GM21576 (cell line): ENCODE measurements around the gene CSH2.
"Not testable (repeated sequence)": the region's sequence is repeated elsewhere in the genome, so short reads cannot be mapped to it uniquely, and the experiment has no call there.

ENCODE experiments used
- ATAC-seq: cut with Tn5 transposase; IDR thresholded peaks from one replicate; pipeline ENCODE4 v1.9.1; 2021; ENCODE audit warnings: mild to moderate bottlenecking, moderate library complexity; ENCODE audit not compliant: unreplicated experiment

CSH2 gene

DNA sequence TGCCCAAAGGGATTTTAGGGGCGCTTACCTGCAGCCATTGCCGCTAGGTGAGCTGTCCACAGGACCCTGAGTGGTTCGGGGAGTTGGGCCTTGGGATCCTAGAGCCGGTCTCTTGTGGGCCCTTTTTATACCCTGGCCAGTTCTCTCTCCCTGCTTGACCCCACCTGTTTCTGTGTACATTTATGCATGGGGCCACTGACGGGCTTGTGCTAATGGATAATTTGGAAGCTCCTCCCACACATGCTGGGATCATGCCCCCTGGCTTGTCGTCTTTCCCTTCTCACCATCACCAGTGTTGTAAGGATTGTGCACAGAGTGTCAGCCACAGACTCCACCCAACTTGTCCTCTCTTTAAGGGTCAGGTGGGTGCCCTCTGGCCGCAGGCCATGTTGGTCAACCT lies at the start of gene CSH2:
Gene CSH2 (minus strand): TSS at position 101 of the 400 bp plus-strand sequence. CDS start 63 bp downstream, at position 38.
- ATAC-seq: not testable (repeated sequence)

DNA sequence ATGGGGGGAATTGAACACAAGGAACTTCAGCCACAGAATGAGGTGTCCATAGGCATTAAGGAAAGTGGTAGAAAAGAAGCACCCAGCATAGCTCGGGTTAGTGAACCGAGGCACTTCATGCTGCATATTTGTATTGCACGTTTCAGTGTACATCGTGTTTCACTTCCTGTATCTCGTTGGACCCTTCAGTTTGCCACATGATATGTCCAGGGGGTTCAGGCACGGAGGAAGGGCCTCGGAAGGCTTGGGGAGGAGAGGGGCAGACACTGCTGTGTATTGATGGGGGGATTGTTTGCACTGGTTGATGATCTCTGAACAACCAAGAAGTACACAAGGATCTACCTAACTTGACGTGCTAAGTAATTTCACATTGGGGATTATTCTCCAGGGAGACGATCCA lies 48.9 kb upstream of the CSH2 start:
- peak; percentile 46 for ATAC-seq

DNA sequence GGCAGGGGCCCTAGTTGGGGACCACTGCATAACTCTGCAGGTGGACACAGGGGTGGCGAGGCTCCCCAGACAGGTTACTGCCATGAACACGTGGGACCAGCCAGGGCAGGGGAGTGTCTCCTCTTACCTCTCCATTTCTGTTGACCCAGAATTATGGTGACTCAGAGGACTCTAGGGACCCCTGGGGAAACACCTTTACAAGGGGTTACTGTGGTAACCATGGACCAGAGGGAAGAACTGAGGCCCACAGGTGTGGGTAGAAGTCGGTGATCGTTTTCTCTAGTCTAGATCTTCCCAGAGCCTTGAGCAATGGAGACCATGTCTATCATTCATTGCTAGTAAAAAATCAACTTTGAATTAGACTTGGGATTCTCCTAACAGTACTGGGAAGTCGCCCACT lies 47.3 kb upstream of the CSH2 start:
- ATAC-seq: not testable (repeated sequence)

DNA sequence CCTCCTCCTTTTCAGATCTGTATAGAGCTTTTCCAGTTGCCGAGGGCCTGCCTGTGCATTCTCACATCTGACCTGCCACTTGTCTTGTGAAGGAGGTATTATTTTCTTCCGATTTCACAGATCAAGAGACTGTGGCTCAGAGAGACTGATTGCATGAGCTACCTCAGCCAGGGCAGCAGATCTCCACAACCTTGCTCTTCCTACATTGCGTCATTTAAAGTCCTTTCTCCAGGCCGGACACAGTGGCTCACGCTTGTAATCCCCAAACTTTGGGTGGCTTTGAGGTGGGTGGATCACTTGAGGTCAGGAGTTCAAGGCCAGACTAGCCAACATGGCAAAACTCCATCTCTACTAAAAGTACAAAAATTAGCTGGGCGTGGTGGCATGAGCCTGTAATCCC lies 46.6 kb upstream of the CSH2 start:
- ATAC-seq: not testable (repeated sequence)

DNA sequence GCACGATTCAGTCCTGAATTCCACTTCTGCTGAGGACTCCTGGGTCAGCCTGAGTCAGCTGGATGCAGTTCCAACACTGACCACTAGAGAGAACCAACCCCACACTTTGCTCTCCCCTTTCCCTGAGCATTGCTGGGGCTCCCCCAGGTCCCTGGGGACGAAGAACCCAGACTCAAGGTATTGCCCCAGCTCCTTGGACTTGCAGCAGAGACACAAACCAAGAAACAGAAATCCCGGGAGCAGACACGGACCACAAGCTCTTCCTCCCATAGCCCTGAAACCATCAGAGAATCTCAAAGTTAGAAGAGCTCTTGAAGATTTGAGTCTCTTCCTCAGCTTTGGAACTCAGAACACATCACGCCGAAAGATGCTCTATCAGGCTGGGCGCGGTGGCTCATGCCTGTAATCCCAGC lies 45.8 kb upstream of the CSH2 start:
- ATAC-seq: peak; percentile 67

DNA sequence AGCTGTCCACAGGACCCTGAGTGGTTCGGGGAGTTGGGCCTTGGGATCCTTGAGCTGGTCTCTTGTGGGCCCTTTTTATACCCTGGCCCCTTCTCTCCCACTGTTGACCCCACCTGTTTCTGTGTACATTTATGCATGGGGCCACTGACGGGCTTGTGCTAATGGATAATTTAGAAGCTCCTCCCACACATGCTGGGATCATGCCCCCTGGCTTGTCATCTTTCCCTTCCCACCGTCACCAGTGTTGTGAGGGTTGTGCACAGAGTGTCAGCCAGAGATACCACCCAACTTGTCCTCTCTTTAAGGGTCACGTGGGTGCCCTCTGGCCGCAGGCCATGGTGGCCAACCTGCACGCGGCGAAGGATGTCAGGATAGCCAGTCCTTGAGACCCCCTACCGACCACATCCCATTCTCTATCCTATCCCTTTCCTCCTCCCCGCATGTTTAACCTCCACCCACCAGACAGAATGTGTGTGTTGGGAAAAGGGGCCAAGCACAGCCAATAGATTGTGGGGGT lies 45.4 kb upstream of the CSH2 start, which contains the start of gene GH1:
Gene GH1 (minus strand): TSS at position 51 of the 517 bp plus-strand sequence. CDS start 63 bp downstream, outside the sequence.
- not testable (repeated sequence) for ATAC-seq

DNA sequence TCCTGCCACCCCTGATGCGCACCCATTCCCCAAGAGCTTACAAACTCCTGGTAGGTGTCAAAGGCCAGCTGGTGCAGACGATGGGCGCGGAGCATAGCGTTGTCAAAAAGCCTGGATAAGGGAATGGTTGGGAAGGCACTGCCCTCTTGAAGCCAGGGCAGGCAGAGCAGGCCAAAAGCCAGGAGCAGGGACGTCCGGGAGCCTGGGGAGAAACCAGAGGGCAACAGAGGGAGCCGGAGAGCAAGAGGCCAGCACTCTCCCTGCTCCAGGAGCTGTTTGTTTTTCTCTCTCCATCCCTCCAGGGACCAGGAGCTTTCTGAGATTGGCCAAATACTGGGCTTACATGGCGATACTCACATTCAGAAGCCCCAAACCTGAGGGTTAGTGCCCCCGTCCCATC lies 44.8 kb upstream of the CSH2 start:
- no peak for ATAC-seq

DNA sequence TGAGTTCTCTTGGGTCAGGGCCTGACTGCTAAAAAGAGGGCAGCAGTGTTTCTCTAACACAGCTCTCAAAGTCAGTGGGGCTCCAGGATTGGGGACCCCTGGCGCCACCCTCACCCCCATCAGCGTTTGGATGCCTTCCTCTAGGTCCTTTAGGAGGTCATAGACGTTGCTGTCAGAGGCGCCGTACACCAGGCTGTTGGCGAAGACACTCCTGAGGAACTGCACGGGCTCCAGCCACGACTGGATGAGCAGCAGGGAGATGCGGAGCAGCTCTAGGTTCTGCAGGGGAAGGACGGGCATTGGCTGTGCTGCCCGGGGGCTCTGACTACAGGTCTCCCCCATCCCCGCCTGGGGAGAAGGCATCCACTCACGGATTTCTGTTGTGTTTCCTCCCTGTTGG lies 44.2 kb upstream of the CSH2 start:
- ATAC-seq: no peak

DNA sequence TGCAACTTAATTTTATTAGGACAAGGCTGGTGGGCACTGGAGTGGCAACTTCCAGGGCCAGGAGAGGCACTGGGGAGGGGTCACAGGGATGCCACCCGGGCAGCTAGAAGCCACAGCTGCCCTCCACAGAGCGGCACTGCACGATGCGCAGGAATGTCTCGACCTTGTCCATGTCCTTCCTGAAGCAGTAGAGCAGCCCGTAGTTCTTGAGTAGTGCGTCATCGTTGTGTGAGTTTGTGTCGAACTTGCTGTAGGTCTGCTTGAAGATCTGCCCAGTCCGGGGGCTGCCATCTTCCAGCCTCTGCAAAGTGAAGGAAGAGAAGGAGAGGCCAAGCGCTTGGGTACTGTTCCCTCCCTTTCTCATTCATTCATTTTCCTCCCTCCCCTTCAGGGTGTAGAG lies 43.7 kb upstream of the CSH2 start:
- ATAC-seq: not testable (repeated sequence)

DNA sequence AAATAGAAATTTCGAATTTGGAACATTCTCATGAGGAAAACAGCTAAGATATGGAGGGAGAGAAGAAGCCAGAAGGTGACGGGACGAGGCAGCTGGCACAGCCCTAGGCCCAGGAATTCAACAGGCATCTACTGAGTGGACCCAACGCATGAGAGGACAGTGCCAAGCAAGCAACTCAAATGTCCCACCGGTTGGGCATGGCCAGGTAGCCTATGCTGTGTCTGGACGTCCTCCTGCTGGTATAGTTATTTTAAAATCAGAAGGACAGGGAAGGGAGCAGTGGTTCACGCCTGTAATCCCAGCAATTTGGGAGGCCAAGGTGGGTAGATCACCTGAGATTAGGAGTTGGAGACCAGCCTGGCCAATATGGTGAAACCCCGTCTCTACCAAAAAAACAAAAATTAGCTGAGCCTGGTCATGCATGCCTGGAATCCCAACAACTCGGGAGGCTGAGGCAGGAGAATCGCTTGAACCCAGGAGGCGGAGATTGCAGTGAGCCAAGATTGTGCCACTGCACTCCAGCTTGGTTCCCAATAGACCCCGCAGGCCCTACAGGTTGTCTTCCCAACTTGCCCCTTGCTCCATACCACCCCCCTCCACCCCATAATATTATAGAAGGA lies 43.2 kb upstream of the CSH2 start:
- no peak for ATAC-seq

DNA sequence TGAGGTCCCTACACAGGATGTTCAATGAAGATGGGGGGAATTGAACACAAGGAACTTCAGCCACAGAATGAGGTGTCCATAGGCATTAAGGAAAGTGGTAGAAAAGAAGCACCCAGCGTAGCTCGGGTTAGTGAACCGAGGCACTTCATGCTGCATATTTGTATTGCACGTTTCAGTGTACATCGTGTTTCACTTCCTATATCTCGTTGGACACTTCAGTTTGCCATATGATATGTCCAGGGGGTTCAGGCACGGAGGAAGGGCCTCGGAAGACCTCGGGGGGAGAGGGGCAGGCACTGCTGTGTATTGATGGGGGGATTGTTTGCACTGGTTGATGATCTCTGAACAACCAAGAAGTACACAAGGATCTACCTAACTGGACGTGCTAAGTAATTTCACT lies 42.3 kb upstream of the CSH2 start:
- ATAC-seq: not testable (repeated sequence)

DNA sequence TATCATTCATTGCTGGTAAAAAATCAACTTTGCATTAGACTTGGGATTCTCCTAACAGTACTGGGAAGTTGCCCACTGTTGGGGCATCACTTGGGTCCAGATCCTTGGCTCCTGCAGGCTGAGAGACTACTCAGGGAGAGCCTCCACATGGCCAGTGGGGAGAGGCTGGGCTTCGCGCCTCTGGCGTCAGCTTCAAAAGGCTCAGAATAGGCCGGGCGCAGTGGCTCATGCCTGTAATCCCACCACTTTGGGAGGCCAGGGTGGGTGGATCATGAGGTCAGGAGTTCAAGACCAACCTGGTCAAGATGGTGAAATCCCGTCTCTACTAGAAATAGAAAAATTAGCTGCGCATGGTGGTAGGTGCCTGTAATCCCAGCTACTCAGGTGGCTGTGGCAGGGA lies 41.0 kb upstream of the CSH2 start:
- no peak for ATAC-seq

DNA sequence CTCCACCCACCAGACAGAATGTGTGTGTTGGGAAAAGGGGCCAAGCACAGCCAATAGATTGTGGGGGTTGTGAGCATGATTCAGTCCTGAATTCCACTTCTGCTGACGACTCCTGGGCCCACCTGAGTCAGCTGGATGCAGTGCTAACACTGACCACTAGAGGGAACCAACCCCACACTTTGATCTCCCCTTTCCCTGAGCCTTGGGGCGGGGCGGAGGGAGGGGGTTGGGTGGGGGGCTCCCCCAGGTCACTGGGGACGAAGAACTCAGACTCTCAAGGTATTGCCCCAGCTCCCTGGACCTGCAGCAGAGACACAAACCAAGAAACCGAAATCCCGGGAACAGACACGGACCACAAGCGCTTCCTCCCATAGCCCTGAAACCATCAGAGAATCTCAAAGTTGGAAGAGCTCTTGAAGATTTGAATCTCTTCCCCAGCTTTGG lies 38.2 kb upstream of the CSH2 start:
- no peak for ATAC-seq

DNA sequence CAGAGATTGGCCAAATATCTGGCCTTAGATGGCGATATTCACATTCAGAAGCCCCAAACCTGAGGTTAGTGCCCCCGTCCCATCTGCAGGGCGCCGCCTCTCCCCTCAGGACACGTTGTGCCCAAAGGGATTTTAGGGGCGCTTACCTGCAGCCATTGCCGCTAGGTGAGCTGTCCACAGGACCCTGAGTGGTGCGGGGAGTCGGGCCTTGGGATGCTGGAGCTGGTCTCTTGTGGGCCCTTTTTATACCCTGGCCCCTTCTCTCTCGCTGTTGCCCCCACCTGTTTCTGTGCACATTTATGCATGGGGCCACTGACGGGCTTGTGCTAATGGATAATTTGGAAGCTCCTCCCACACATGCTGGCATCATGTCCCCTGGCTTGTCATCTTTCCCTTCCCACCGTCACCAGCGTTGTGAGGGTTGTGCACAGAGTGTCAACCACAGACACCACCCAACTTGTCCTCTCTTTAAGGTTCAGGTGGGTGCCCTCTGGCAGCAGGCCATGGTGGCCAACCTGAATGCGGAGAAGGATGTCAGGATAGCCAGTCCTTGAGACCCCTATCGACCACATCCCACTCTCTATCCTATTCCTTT lies 37.7 kb upstream of the CSH2 start, which contains the start of gene CSHL1:
Gene CSHL1 (minus strand): TSS at position 218 of the 595 bp plus-strand sequence. CDS start 62 bp downstream, at position 156.
- no peak for ATAC-seq

DNA sequence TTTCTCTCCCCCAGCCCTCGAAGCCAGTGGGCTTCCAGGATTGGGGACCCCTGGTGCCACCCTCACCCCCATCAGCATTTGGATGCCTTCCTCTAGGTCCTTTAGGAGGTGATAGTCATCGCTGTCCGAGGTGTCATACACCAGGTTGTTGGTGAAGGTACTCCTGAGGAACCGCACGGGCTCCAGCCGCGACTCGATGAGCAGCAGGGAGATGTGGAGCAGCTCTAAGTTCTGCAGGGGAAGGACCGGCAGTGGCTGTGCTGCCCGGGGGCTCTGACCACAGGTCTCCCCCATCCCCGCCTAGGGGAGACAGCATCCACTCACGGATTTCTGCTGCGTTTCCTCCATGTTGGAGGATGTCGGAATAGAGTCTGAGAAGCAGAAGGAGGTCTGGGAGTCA lies 36.6 kb upstream of the CSH2 start:
- ATAC-seq: no peak

DNA sequence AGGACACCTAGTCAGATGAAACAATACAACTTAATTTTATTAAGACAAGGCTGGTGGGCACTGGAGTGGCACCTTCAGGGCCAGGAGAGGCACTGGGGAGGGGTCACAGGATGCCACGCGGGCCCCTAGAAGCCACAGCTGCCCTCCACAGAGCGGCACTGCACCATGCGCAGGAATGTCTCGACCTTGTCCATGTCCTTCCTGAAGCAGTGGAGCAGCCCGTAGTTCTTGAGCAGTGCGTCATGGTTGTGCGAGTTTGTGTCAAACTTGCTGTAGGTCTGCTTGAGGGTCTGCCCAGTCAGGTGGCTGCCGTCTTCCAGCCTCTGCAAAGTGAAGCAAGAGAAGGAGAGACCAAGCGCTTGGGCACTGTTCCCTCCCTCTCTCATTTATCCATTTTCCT lies 36.1 kb upstream of the CSH2 start:
- not testable (repeated sequence) for ATAC-seq

DNA sequence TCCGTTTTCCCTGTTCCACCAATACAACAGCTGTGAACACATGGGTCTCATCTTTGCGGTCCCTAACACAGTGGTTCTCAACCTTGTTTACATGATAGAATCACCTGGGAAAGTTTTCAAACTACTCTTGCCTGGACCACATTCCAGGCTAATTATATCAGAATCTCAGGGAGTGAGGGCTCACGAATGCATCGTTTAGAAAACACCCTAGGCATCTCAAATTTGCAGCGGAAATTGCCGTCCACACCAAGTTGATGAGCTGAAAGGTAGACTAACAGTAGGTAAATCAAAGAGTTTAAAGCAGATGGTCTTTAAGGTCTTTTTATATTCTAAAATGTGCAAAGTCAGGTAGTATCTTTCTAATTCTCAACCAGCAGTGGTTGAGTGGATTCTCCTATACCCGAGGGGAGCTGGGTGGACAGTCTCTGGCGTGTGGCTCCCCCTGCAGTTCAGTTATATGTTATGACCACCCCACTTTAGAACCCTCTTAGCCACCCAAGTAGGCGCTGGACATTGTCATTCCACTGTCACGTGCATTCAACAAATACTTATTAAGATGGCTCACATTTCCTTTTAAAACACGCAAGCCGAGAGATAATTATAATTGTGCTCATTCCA lies 33.8 kb upstream of the CSH2 start:
- ATAC-seq: not testable (repeated sequence)

DNA sequence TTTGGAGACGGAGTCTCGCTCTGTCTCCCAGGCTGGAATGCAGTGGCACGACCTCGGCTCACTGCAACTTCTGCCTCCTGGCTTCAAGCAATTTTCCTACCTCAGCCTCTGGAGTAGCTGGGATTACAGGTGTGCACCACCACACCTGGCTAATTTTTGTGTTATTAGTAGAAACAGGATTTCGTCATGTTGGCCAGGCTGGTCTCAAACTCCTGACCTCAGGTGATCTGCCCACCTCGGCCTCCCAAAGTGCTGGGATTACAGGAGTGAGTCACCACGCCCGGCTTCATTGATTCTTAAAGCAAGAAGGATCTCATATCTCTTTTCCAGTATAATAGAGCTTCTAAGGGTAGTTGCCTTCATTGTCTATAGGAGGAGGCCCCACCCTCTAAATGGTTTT lies 31.3 kb upstream of the CSH2 start:
- ATAC-seq: not testable (repeated sequence)

DNA sequence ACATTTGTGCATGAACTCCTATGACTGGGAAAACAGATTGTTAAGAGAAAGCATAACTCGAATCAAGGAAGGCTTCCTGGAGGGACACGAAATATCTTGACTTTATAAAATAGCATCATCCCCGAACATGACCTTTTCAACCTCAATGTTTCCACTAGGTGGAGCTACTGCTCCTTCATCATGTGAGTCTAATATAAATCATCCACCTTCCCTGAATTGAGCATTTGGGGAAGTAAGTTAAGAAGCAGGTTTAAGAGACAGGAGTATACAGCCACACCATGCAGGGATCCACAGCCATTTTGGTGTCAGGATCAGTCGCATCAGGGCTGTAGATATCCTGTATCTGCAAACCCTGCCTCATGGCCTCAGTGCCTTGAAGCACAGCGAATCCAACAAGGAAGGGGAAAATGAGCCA lies 30.3 kb upstream of the CSH2 start:
- ATAC-seq: not testable (repeated sequence)

DNA sequence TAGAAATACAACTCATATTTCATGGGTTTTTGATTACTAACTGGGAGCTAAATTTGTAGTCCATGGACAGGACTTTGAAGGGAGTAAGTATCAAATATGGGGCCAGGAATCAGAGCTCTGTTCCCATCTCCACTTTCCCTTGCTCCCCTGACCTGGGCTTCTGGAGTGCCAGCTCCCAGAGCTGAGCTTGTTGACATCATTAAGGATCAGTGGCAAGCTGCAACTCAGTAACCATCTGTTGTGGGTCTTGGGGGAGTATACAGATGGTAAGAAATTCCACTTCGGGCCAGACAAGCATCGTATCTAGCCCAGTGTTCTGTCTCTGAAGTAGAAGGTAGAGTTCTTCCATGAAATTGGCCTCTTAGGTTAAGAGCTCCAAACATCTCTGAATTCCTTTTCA lies 28.5 kb upstream of the CSH2 start:
- ATAC-seq: not testable (repeated sequence)

DNA sequence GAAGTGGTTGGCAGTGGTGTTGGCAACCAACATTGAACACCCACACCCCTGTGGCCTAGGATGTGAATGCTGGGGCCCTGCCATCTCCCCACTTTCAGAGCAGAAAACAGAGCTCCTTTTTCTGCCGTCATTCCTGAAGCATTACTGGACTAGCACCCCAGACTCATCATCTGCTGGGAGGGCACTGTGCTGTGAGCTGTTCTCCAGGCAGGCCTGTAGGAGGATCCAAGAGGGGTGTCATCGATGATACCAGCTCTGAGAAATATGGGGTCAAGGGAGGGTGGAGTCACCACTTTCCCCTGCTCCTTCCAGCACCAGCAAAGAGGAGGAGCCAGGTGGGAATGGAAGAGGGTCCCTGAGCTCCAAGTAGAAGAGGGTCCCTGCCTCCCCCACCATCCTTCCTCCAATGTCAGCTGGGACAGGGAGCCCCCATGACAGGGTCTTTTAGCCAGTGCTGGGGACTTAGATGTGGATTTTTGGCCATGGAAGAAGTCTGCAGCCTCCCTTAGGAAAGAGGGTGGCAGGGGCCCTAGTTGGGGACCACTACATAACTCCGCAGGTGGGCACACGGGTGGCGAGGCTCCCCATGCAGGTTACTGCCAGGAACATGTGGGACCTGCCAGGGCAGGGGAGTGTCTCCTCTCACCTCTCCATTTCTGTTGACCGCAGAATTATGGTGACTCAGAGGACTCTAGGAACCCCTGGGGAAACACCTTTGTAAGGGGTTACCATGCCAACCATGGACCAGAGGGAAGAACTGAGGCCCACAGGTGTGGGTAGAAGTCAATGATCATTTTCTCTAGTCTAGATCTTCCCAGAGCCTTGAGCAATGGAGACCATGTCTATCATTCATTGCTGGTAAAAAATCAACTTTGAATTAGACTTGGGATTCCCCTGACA lies 25.7 kb upstream of the CSH2 start:
- not testable (repeated sequence) for ATAC-seq
